HEK293 (cell line): ENCODE results near the gene POLR3E.
"Not testable (repeated sequence)": the region's sequence is repeated elsewhere in the genome, so short reads cannot be mapped to it uniquely, and the experiment has no call there.

Experiments used
- CTCF ChIA-PET: fragments of 350-600 bp; formaldehyde crosslinking; extraction: SDS; loops from one replicate; lab custom pipeline; 2021; ENCODE audit warnings: antibody characterized with exemption; lab: Yijun Ruan, JAX
- POLR2A ChIA-PET: fragments of 300-600 bp; formaldehyde crosslinking; extraction: SDS; loops from one replicate; lab custom pipeline; 2020; ENCODE audit warnings: antibody characterized with exemption, inconsistent platforms; lab: Yijun Ruan, JAX
- H3K27ac ChIP-seq: fragments of 200-500 bp; sonication (Bioruptor generic); 2 replicates; pipeline ENCODE4 v1.5.1; 2014; ENCODE audit warnings: low read depth, low read length, control low read depth, inconsistent platforms; ENCODE audit errors: extremely low read depth
- H3K36me3 ChIP-seq, 2 experiments: fragments of 200-500 bp in 1 of 2; sonication (Bioruptor generic) in 1 of 2; 1 replicate in 1 of 2; 2 replicates in 1 of 2; pipeline ENCODE4 v1.5.1; 2014 to 2017; ENCODE audit warnings: inconsistent platforms in 2 of 2, low read length in 2 of 2; ENCODE audit not compliant: control insufficient read depth in 2 of 2, insufficient read depth in 1 of 2
- H3K4me1 ChIP-seq: fragments of 200-500 bp; sonication (Bioruptor generic); 2 replicates; pipeline ENCODE4 v1.5.1; 2014; ENCODE audit warnings: mild to moderate bottlenecking, low read length, inconsistent platforms; ENCODE audit not compliant: control insufficient read depth, insufficient read depth
- H3K4me3 ChIP-seq: 2 replicates; pipeline ENCODE4 v1.5.1; 2011; ENCODE audit warnings: low read depth, mild to moderate bottlenecking, control low read depth, low read length, moderate library complexity
- H3K9me3 ChIP-seq: fragments of 200-500 bp; sonication (Bioruptor generic); 2 replicates; pipeline ENCODE4 v1.5.1; 2014; ENCODE audit warnings: low read depth, low read length, inconsistent platforms; ENCODE audit not compliant: control insufficient read depth, insufficient read depth
- BCL11B ChIP-seq: fragments of 450-650 bp; formaldehyde crosslinking; IDR thresholded peaks from 2 replicates; pipeline ENCODE4 v1.5.1; 2016; ENCODE audit warnings: low read depth, missing biosample characterization, missing genetic modification characterization
- ELK4 ChIP-seq: IDR thresholded peaks from 2 replicates; pipeline ENCODE4 v1.6.1; 2011; ENCODE audit warnings: mild to moderate bottlenecking, low read depth, low read length, borderline replicate concordance
- GLI2 ChIP-seq: fragments of 450-650 bp; formaldehyde crosslinking; IDR thresholded peaks from 2 replicates; pipeline ENCODE4; 2017; ENCODE audit warnings: missing biosample characterization, missing genetic modification characterization, low read depth, borderline replicate concordance
- KLF1 ChIP-seq: fragments of 450-650 bp; formaldehyde crosslinking; IDR thresholded peaks from 2 replicates; pipeline ENCODE4 v1.5.1; 2016; ENCODE audit warnings: missing biosample characterization, missing genetic modification characterization
- SCRT2 ChIP-seq: fragments of 450-650 bp; formaldehyde crosslinking; IDR thresholded peaks from 2 replicates; pipeline ENCODE4 v1.5.1; 2016; ENCODE audit warnings: missing biosample characterization, missing genetic modification characterization
- SP2 ChIP-seq: fragments of 450-650 bp; formaldehyde crosslinking; IDR thresholded peaks from 2 replicates; pipeline ENCODE4 v1.5.1; 2016; ENCODE audit warnings: missing biosample characterization, missing genetic modification characterization
- SP7 ChIP-seq: fragments of 450-650 bp; formaldehyde crosslinking; IDR thresholded peaks from 2 replicates; pipeline ENCODE4 v1.5.1; 2016; ENCODE audit warnings: missing biosample characterization, missing genetic modification characterization
- ZBTB1 ChIP-seq: fragments of 450-650 bp; formaldehyde crosslinking; IDR thresholded peaks from 2 replicates; pipeline ENCODE4 v1.5.1; 2016; ENCODE audit warnings: missing biosample characterization, missing genetic modification characterization
- ZBTB10 ChIP-seq: fragments of 450-650 bp; formaldehyde crosslinking; IDR thresholded peaks from 2 replicates; pipeline ENCODE4 v1.5.1; 2016; ENCODE audit warnings: missing biosample characterization, missing genetic modification characterization
- ZBTB11 ChIP-seq: fragments of 450-650 bp; formaldehyde crosslinking; conservative IDR thresholded peaks from 2 replicates; pipeline ENCODE4 v1.5.1; 2016; ENCODE audit warnings: low read depth, missing biosample characterization, missing genetic modification characterization
- ZNF174 ChIP-seq: fragments of 450-650 bp; formaldehyde crosslinking; IDR thresholded peaks from 2 replicates; pipeline ENCODE4 v1.5.0; 2017; ENCODE audit warnings: missing biosample characterization, mild to moderate bottlenecking, missing genetic modification characterization
- ZNF223 ChIP-seq: fragments of 450-650 bp; formaldehyde crosslinking; IDR thresholded peaks from 2 replicates; pipeline ENCODE4 v1.5.1; 2016; ENCODE audit warnings: missing biosample characterization, missing genetic modification characterization
- ZNF362 ChIP-seq: fragments of 450-650 bp; formaldehyde crosslinking; IDR thresholded peaks from 2 replicates; pipeline ENCODE4 v1.5.1; 2016; ENCODE audit warnings: missing biosample characterization, missing genetic modification characterization
- ZNF548 ChIP-seq: fragments of 450-650 bp; formaldehyde crosslinking; IDR thresholded peaks from 2 replicates; pipeline ENCODE4 v1.5.1; 2016; ENCODE audit warnings: missing biosample characterization, missing genetic modification characterization
- ZNF629 ChIP-seq: fragments of 450-650 bp; formaldehyde crosslinking; IDR thresholded peaks from 2 replicates; pipeline ENCODE4 v1.5.1; 2017; ENCODE audit warnings: missing biosample characterization, missing genetic modification characterization
- ZNF660 ChIP-seq: fragments of 450-650 bp; IDR thresholded peaks from 2 replicates; pipeline ENCODE4 v1.5.1; 2018; ENCODE audit warnings: missing biosample characterization, mild to moderate bottlenecking, missing genetic modification characterization
- ZNF785 ChIP-seq: fragments of 450-650 bp; formaldehyde crosslinking; IDR thresholded peaks from 2 replicates; pipeline ENCODE4 v1.5.1; 2016; ENCODE audit warnings: missing biosample characterization, missing genetic modification characterization
- ZSCAN18 ChIP-seq: fragments of 450-650 bp; formaldehyde crosslinking; IDR thresholded peaks from 2 replicates; pipeline ENCODE4 v1.5.1; 2016; ENCODE audit warnings: missing biosample characterization, missing genetic modification characterization
- ZSCAN30 ChIP-seq: fragments of 450-650 bp; IDR thresholded peaks from 2 replicates; pipeline ENCODE4 v1.5.1; 2018; ENCODE audit warnings: missing biosample characterization, mild to moderate bottlenecking, missing genetic modification characterization, moderate library complexity

The POLR3E gene

DNA sequence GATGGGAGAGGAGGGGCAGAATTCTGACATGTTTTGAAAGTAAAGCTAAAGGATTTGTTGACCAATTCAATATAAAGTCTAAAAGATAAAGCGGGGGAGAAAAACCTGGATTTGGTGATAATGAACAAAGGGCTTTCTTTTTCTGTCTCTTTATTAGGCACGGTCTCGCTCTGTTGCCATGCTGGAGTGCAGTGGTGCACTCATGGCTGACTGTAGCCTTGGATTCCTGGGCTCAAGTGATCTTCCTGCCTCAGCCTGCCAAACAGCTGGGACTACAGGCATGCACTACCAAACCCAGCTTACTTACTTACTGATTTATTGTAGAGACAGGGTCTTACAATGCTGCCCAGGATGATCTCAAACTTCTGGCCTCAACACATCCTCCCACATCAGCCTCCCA, 69.7 kb downstream of the POLR3E start:
- Histone ChIP-seq H3K27ac (no peak overlapping the region), H3K4me1 (peaks cover 10% of the 10 kb centered on the region; the same call in 1 of the 2 replicates), H3K9me3 (no peaks in the 10 kb centered on the region), H3K4me3 (no peak overlapping the region), H3K36me3 (peaks cover 6 to 35% of the 10 kb centered on the region in 2 experiments)
- ChIA-PET POLR2A (no interaction called here), CTCF (no interaction called here)
- no peak for TF ChIP-seq SP2
- no peak for TF ChIP-seq ZNF785 (tag by site-specific recombination)
- no peak for TF ChIP-seq ZSCAN18 (tag by site-specific recombination)
- TF ChIP-seq ZBTB1 (tag by site-specific recombination): no peak
- no peak for TF ChIP-seq ZSCAN30 (tag by site-specific recombination)
- no peak for TF ChIP-seq GLI2
- TF ChIP-seq ZNF362: no peak
- TF ChIP-seq ZNF660: no peak
- TF ChIP-seq ZBTB10 (tag by site-specific recombination): no peak
- TF ChIP-seq BCL11B (tag by site-specific recombination): no peak
- TF ChIP-seq SP7 (tag by site-specific recombination): no peak
- TF ChIP-seq ZNF548: no peak
- no peak for TF ChIP-seq ELK4
- no peak for TF ChIP-seq ZNF223

- not testable (repeated sequence) for H3K27ac ChIP-seq
- H3K4me1 ChIP-seq: peaks cover 16% of the 10 kb centered on the region; the same call in 1 of the 2 replicates
- POLR2A ChIA-PET: interaction anchor here (0.6 kb wide), 2 partner anchors 29 to 1630 kb away, joined by 4 to 5 read pairs; no protein-coding TSS in a partner anchor
Measured at GRCh38 chr16:22368200-22368826, 71.1 kb downstream of the POLR3E start.

GRCh38 chr16:22369221-22369811, 72.1 kb downstream of the POLR3E start:
- CTCF ChIA-PET: no interaction called here
- POLR2A ChIA-PET: no interaction called here
- no peak overlapping the region for H3K27ac ChIP-seq
- TF ChIP-seq SP7 (tag by site-specific recombination) (no peak), ZBTB11 (tag by site-specific recombination) (peak; percentile 41; the same call in 1 of the 2 replicates), KLF1 (tag by site-specific recombination) (no peak), ZNF174 (no peak), ZNF629 (tag by site-specific recombination) (peak; percentile 89), ZBTB1 (tag by site-specific recombination) (no peak)

More at GRCh38 chr16:22368200-22368826, 71.1 kb downstream of the POLR3E start:
- not testable (repeated sequence) for H3K4me3 ChIP-seq
- H3K36me3 ChIP-seq: peaks cover 6 to 26% of the 10 kb centered on the region in 2 experiments
- CTCF ChIA-PET: interaction anchor here (0.6 kb wide), 1 partner anchor 9 kb away, joined by 3 read pairs; no protein-coding TSS in a partner anchor
- peak; percentile 54; the same call in 1 of the 2 replicates for TF ChIP-seq SCRT2
- TF ChIP-seq, all 188 proteins: peak for 1; not testable (repeated sequence) for 187
- H3K9me3 ChIP-seq: not testable (repeated sequence)

More at GRCh38 chr16:22369221-22369811, 72.1 kb downstream of the POLR3E start:
- no peaks in the 10 kb centered on the region for H3K9me3 ChIP-seq
- H3K4me1 ChIP-seq: peaks cover 16% of the 10 kb centered on the region; the same call in 1 of the 2 replicates
- H3K36me3 ChIP-seq: peaks cover 5 to 16% of the 10 kb centered on the region in 2 experiments
- no peak overlapping the region for H3K4me3 ChIP-seq
